Cardiac atrium fibroblast (primary cell): ENCODE measurements around the gene BTBD18. TPM values are rescaled to one million over a fixed set of nuclear protein-coding genes. Genes with fewer than 3 reads are reported as not detected.

Experiments
- total RNA-seq: library from RNA; depleted of rRNA; stranded (reverse); fragments of >200 nt; gene quantifications from 2 replicates; pipeline ENCODE4 v1.2.3, GENCODE V29; 2015

BTBD18 gene
- total RNA-seq, result not detected in 2 replicates

GRCh38 chr11:57751676-57752253 lies at the start of gene BTBD18:
BTBD18 (minus strand) TSS chr11:57751819; CDS start chr11:57751188, 631 bp downstream.

GRCh38 chr11:57761301-57762234 lies 9.9 kb upstream of the BTBD18 start, which contains the start of gene CTNND1:
CTNND1 (plus strand) TSS chr11:57761802; CDS start chr11:57791479, 29,677 bp downstream.

GRCh38 chr11:57741132-57742086 lies 10.2 kb downstream of the BTBD18 start, which contains the start of gene SELENOH:
SELENOH (plus strand) TSS chr11:57741491; CDS start chr11:57741596, 105 bp downstream.

GRCh38 chr11:57712256-57713150 lies 39.1 kb downstream of the BTBD18 start, which contains the start of gene TMX2:
TMX2 (plus strand) TSS chr11:57712593; CDS start chr11:57712619, 26 bp downstream.

GRCh38 chr11:57711414-57712255 lies 40.0 kb downstream of the BTBD18 start, which contains the start of gene MED19:
MED19 (minus strand) TSS chr11:57712215; CDS start chr11:57712179, 36 bp downstream.

Other genes with a start within 250 kb of the BTBD18 start
- gene SLC43A1, start 236.1 kb downstream of the BTBD18 start, total RNA-seq, result 8.6 and 14.6 TPM in 2 replicates
- 14.6 and 35.6 TPM in 2 replicates for gene TIMM10, start 221.1 kb downstream of the BTBD18 start, total RNA-seq
- gene SMTNL1, start 214.2 kb downstream of the BTBD18 start, total RNA-seq, result not detected in 2 replicates
- gene UBE2L6, start 184.1 kb downstream of the BTBD18 start, total RNA-seq, result 48.1 and 61.7 TPM in 2 replicates
- 169 and 221 TPM in 2 replicates for gene SERPING1, start 154.1 kb downstream of the BTBD18 start, total RNA-seq
- gene YPEL4, start 101.9 kb downstream of the BTBD18 start, total RNA-seq, result 0.16 TPM in 1 of 2 replicates, not detected in the other
- 11.0 and 16.7 TPM in 2 replicates for gene CLP1, start 94.1 kb downstream of the BTBD18 start, total RNA-seq
- 40.6 and 44.6 TPM in 2 replicates for gene ZDHHC5, start 83.7 kb downstream of the BTBD18 start, total RNA-seq
- 13.5 and 25.6 TPM in 2 replicates for gene MED19, start 39.6 kb downstream of the BTBD18 start, total RNA-seq
- 59.4 and 75.0 TPM in 2 replicates for gene TMX2, start 39.2 kb downstream of the BTBD18 start, total RNA-seq
- gene SELENOH, start 10.3 kb downstream of the BTBD18 start, total RNA-seq, result 94.4 and 139 TPM in 2 replicates
- gene CTNND1, start 10.0 kb upstream of the BTBD18 start, total RNA-seq, result 78.7 and 79.7 TPM in 2 replicates